CD4-positive, alpha-beta T cell treated with Interleukin-2 at 100 ng/mL for 4 hours (primary cell): Measurements from ENCODE around the gene TSPAN11.

Experiments
- DNase-seq: peaks from one replicate; pipeline ENCODE4 v3.0.0-alpha.2; 2020; ENCODE audit warnings: low spot score

The TSPAN11 gene

DNA sequence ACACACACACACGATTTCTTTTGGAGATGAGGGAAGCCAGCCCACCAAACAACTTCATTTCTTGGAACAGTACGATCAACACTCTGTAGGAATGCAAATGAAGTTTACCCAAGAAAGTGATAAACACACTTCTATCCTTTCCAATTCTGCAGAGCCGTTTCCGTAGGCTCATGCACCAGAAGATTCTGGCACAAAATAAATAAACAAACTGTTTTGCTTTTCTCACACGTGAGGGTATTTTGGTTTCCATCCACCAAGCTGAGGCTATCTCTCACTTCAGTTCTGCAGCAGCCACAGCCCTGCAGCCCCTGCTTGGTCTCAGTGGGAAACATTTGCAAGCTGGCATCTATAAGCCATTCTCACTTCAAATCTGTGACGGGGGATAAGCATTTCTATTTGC, 15.3 kb upstream of the TSPAN11 start:
- no peak for DNase-seq

GRCh38 chr12:30913323-30913722, 13.2 kb upstream of the TSPAN11 start:
- DNase-seq, result no peak

GRCh38 chr12:30914986-30915591, 11.5 kb upstream of the TSPAN11 start:
- DNase-seq, result no peak

DNA sequence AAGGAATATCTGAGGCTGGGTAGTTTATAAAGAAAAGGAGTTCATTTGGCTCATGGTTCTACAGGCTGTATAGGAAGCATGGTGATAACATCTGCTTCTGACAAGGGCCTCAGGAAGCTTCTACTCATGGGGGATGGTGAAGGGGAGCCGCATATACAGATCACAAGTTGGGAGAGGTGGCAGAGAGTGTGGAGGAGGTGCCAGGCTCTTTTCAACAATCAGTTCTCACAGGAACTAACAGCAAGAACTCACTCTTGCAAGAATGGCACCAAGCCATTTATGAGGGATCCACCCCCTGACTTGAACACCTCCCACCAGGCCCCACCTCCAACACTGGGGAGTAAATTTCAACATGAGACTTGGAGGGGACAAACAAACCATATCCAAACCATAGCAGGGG, 3.5 kb upstream of the TSPAN11 start:
- DNase-seq, result no peak

DNA sequence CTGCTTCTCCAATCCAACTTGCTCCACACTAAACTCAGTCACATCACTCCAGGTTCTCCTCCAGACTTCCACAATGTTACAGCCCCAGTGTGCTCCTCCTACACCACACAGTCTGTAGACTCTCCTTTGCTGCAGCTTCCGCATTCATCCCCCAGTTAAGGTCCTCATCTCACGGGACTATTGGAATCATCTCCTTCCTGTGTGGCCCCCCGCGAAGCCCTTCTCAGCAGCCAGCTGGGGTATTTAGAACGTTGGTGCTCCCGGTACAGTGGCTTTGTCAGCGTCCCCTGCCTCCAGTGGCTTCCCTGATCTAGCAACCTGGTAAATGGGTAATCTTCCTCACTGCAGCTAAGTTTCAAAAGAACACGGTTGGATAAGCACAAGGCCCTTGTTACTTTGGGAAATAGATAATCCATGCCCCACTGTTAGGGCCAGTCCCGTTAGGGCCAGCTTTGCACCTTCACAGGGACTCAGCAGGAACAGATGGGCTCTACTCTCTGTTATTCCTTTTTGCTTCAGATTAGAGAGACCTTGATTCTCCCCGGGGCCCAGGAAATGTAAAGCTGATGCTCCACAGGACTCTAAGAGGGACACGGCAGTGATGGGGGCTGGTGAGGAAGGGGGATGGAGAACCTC, 823 bp upstream of the TSPAN11 start:
- no peak for DNase-seq

GRCh38 chr12:30927222-30927611, 669 bp downstream of the TSPAN11 start:
- no peak for DNase-seq

- DNase-seq, result no peak
Measured at GRCh38 chr12:30928356-30929244, 2.1 kb downstream of the TSPAN11 start.

DNA sequence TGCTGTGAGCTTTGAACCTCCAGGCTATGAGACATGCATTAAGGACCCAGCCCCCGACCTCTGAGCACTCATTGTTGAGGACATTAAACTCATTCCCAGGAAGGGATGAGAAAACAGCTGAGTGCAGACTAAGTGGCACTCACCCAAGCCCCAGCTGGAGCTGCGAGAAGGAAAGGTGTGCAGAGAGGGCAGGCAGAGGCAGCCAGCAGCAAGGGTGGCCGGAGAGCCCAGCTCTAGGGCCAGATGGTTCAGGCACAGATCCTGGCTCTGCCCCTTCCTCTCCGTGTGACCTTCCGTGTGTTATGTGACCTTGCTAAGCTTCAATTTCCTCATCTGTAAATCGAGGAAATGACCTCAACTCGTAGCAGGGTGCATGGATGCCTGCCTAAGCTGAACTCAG, 3.7 kb downstream of the TSPAN11 start:
- no peak for DNase-seq

DNA sequence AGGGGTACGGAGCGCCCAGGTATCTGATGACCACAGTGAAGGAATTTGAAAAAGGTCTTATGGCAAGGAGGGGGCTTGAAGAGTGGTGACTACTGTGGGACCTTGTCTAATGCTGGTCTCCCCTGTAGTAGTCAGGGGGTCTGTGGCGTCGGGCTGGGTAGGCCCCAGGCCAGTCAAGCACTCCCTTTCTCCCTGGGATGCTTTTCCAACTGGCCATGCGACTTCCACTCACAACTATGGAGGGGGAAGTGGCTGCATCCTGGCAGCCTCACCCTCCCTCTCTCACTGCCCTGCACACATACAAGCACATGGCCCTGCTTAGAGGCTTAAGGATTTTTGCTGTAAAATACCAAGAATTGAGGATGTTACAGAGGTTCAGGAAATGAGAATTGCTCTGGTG, 4.1 kb downstream of the TSPAN11 start:
- DNase-seq, result no peak

DNA sequence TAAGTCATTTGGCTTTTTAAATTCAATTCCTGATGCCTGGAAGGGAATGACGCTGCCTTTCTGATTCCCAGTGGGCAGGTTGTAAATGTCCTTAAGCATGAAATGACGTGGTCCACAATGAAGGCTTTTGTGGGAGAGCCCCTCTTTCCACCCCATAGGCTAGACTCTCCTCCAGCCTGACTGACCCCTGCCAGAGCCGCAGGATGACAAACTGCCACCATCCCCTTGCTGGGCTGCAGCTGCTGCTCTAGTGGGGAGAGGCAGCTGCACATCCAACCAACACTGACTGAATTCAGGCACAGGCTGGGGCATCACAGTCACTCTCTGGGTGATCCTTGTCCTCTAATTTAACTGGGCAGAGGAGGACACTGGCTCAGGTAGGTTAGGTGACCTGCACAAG, 6.3 kb downstream of the TSPAN11 start:
- no peak for DNase-seq

DNA sequence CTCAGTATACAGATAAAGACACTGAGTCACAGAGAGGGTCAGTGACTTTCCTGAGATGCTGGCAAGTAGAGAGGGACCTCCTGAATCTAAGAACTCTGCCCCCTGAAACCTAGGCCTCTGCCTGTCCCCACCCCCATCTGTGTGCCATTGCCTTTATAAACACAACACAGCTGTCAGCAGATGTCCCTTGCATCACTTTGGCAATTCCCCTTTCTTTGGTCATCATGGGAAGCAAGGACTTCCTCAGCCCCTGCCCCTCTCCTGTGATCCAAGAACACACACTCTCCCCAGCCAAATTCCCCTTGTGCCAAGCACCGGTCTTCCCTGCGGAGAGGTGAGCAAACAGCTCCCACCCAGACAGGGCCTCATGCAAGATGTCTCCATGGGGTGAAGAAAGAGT, 8.3 kb downstream of the TSPAN11 start:
- DNase-seq, result no peak

- no peak for DNase-seq
Measured at GRCh38 chr12:30936036-30936435, 9.5 kb downstream of the TSPAN11 start.

DNA sequence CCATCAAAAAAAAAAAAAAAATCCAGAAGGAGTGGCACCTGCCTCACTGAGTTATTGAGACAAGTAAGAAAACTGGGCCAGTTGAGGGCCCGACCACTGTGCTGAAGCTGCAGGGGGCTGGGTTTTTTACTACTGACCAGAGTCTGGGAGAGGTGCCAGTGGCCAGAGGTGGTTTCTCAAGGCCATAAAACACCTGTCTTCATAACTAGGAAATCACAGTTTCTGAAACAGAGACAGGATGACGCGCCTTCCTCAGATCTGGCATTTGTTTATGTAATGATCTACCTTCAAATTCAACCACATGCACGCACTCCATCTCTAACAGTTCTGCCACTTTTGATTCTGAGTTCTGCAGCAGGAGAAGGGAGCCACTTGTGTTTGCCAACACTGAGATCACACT, 12.7 kb downstream of the TSPAN11 start:
- DNase-seq, result no peak

DNA sequence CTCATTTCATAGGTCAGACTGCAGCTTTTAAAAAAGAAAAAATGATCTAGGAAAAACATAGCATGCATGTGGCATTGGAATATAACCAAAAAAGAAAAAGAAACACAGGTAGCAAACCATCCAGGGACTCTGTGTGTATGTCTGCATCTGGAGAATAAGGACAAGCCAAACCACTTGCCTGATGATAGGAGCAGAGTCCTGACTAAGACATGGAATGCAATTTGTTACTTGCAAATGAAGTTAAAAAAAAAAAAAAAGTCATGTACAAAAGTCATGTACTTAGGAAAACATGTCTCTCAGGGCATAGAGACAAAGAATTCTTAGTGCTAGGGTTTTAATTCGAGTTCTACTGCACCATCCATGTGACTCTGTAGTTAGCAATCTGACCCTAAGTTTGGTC, 15.9 kb downstream of the TSPAN11 start:
- no peak for DNase-seq

- no peak for DNase-seq
Measured at GRCh38 chr12:30942936-30943335, 16.4 kb downstream of the TSPAN11 start.

DNA sequence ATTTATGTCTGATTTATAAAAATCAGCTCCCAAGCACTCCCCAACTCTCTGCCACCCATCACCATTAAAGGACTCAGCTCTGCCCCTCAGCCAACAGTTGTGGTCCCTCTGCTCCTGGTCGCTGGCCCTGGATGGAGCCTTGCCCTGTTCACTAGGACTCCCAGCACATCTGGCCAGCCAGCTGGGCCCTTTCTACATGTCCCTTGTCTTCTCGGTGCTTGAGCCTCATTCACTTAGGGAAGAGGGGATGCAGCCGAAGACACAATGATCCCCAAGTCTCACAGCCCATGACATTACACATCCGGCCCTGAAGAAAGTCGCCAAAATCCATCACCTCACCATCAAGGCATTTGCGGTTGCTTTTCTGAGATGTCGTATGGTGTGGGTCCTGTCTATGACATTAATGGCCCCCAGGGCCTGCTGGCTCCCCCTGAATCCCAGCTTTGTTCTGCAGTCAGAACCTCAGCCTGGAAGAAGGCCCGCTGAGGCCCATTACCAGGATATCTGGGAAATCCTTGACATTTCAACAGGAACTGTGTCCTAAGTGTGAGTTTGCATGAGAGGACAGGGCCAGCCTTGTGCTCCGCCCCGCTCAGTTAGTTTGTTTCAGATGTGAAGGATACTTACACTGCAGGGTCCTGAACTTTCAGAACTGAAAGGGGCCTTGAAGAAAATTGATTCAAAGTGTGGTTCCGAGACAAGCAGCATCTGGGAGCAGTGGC, 19.1 kb downstream of the TSPAN11 start:
- no peak for DNase-seq

- no peak for DNase-seq
Measured at GRCh38 chr12:30952015-30952414, 25.5 kb downstream of the TSPAN11 start.

DNA sequence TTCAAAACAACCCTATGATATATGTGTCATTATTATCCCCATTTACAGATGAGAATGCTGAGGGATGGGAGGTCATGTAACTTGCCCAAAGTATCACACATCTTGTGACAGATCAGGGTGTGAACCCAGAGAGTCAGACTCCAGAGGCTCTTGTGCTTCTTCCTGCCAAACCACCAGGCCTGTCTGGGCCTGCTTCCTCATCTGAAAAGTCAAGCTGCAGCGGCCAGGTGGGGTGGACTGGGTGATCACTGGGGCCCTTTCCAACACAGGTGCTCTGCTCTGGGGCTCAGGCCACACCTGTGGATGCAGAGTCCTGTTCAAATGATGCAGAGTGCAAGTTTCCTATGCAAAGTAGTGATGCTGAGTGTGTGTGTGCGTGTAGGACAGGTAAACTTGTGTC, 26.7 kb downstream of the TSPAN11 start:
- no peak for DNase-seq

- DNase-seq, result no peak
Measured at GRCh38 chr12:30953951-30954751, 27.6 kb downstream of the TSPAN11 start.

GRCh38 chr12:30955214-30955613, 28.7 kb downstream of the TSPAN11 start:
- no peak for DNase-seq

DNA sequence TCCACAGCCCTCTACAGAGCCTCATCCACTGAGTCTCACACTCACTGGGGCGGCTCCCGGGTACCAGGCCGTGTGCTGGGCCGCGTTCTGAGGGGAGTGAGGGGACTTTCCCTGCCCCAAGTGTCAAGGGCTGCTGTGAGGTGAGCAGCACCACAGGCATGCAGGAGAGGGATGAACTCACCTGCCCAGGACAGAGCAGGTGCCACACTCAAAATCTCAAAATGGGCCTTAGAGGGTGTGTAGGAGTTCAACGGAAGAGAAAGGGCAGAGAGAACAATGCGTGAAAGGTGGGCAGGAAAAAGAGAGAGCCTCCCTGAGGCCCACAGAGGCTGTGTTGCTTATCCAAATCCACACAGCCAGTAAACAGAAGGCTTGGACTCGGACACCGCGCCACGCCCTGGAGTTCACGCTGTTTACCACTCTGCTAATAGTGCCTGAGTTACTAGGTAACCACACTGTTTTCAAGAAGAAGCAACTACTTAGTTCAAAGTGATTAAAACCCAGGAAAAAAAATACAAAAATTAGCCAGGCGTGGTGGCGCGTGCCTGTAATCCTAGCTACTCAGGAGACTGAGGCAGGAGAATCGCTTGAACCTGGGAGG, 32.7 kb downstream of the TSPAN11 start:
- no peak for DNase-seq
